HG03196 (cell line): Measurements from ENCODE around the gene CETN3.
"Not testable (repeated sequence)": the region's sequence is repeated elsewhere in the genome, so short reads cannot be mapped to it uniquely, and the experiment has no call there.

ENCODE experiments used
- ATAC-seq: cut with Tn5 transposase; IDR thresholded peaks from one replicate; pipeline ENCODE4 v1.9.1; 2021; ENCODE audit not compliant: unreplicated experiment

Gene CETN3

DNA sequence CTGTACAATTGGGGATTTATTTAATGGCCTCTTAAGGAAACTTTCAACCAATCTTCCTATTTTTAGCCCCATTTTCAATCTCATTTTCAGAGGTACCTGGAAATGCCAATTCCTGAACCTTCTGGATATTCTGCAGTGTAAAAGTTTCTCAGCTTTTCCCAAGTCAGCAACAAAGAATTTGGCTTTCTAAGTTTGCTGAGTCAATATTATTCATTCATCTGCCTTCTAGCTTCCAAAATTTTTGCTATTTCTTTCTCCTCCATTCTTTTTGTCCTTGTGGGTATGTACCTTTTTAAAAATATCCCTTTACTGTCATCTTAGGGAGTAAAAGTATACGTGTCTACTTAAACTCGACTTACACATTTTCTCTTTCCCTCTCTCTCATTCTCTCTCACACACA is 25.7 kb downstream of the CETN3 start:
- ATAC-seq: no peak

DNA sequence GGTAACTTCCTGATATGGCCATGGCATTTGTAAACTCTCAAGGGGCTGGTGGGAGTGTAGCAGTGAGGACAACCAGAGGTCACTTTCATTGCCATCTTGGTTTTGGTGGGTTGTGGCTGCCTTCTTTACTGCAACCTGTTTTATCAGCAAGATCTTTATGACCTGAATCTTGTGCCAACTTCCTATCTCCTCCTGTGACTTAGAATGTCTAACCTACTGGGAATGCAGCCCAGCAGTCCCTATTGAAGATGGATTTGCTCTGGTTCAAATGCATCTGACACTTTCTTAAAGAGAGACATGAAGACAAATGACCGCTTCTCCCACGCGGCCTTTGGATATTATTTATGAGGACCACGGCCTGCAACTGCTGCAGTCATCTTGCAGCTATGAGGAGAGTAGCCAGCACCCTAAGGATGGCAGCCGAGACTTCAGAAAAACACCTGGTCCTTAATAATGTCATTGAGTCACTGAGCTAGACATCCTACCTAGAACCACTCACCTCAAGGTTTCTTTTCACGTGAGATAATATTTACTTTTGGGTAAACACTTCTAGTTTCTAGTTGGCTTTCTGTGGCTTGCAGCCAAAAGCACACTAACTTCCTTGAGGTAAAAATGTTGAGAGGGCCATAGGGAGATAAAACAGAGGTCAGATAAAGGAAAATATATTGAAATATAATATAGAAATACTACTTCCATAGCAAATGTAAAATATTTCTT is 28.2 kb downstream of the CETN3 start:
- ATAC-seq: no peak

GRCh38 chr5:90379652-90380051 is 29.9 kb downstream of the CETN3 start:
- ATAC-seq: no peak

DNA sequence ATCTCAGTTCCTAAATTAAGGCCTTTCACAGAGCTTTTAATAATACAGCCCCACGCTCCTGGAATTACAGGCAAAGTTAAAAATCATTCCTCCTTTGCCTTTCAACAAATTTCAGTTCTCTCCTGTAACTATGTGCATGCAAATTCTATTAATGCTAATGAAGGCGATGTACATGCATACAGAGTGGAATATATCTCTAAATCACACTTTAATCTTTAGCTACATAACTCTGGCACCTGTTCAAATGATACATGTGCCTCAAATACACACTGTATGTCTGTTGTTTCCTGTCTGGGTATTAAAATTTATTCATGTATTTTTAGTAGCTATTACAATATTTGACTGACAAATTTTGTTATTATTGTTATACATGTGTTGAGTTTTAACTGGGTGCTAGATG is 30.8 kb downstream of the CETN3 start:
- ATAC-seq: no peak

- ATAC-seq: not testable (repeated sequence)
These were observed 38.3 kb downstream of the CETN3 start for GRCh38 chr5:90371269-90371668.

- ATAC-seq: peak; percentile 85
These were observed 40.9 kb downstream of the CETN3 start for GRCh38 chr5:90368454-90369246.

GRCh38 chr5:90367879-90368278 is 41.7 kb downstream of the CETN3 start:
- ATAC-seq: no peak

DNA sequence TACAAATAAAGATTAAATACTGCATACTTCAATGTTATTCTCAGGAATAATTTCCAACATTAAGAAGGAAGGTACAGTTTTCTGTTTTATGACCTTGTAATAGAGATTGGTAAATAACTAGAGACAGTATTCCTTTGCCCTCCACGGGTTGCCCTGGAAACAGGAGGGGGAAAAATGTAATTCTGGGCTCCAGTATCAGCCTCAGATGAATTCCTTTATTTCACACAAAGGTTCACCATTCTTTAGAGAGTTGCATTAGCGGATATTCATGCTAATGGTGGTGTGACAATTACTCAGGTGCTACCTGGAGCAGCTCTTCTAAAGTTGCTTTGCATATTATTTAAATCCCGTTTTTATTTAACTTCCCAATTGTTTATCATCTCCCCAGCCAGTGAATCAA is 42.6 kb downstream of the CETN3 start:
- ATAC-seq: no peak

DNA sequence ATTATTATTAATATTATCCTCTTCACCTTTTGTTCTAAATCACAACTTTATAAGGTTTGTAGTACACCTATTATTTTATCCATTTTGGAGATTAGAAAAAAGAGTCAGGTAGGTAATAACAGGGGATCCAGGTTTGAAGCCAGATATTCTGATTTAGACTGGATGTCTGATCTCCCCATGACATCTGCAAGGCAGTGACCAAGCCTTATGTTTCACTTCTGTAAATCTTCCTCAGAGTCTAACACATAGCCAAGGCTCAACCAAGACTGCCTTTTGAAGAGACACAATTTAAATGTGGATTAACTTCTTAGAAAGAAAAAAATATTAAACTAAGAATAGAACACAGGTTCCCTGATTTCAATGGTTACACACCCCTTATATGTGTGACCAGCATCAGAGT is 44.2 kb downstream of the CETN3 start:
- ATAC-seq: no peak

GRCh38 chr5:90359073-90359920 is 50.3 kb downstream of the CETN3 start:
- ATAC-seq: no peak

DNA sequence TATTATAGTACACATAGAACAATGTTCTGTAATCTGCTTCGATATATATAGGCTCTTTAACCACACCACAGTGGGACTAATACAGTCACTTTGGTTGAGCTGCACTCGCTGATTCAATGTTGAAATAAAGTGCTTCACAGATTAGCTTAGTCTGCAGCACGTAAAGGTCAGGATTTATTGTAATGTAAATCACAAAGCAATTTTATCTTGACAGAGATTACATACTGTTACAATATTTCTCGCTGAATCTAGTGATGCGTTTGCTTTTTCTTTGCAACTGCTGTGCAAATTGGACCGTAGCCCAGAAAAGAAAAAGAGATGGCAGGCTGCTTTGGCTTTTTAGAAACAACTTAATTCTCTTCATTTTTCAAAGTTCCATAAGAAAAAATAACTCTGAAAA is 52.9 kb downstream of the CETN3 start:
- no peak for ATAC-seq

DNA sequence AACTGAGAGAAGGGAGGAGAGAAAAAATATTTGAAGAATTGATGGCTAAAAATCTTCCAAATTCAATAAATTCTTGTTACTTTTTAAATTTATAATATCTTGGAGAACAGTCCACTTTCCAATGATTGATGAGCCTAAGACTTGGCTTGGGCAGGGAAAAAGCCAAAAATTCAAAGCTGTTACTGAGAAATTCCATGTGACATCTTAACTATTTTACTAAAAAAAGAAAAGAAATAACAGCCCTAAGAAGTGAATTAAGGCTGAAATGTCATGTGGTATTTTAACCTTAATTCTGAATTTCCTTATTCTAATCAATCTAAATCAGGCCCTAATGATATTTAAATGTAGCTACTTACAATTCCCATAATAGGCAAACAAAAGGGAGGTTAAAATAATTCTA is 53.4 kb downstream of the CETN3 start:
- ATAC-seq: no peak

- ATAC-seq: no peak
These were observed 53.9 kb downstream of the CETN3 start for GRCh38 chr5:90355635-90356034.

DNA sequence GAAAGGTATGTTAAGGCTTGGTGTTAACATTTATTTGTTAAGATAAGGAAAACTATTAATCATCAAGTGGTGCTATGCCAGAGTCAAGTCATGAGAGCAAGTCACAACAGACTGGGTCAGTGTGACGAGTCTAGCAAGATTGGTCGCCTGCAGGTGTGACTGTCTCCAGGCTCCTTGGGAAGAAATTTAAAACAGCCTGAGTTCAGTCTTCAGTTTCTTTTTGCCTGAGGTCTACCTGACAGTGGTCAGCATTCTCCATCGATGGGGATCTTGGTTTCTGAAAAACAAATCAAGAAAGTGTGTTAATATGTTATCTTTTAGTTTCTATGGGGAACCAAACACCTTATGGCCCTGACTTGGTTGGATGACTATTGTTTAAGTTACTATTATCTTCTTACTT is 56.3 kb downstream of the CETN3 start:
- peak; percentile 90 for ATAC-seq

GRCh38 chr5:90351101-90351500 is 58.5 kb downstream of the CETN3 start:
- no peak for ATAC-seq

- ATAC-seq: peak; percentile 80
These were observed 62.1 kb downstream of the CETN3 start for GRCh38 chr5:90347462-90347861.

GRCh38 chr5:90345684-90346083 is 63.9 kb downstream of the CETN3 start:
- ATAC-seq: no peak

DNA sequence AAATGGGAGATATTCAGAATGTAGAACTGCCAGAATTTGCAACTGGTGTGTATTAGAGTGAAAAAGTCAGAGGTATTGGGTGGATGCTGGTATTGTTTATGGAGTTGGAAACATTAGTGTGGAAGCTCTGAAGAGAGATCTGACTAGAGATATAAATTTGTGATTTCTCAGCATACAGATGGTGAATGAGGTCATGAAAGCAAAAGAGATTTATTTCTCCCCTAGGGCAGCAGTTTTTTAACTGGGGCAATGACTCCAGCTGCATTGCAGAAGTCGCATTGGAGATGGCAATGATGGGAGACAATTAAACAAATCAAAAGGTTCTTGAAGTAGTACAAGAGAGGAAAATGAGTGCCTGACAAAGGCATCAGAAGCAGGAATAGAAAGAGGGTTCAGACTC is 64.9 kb downstream of the CETN3 start:
- no peak for ATAC-seq

- ATAC-seq: not testable (repeated sequence)
These were observed 65.8 kb downstream of the CETN3 start for GRCh38 chr5:90343731-90344130.

DNA sequence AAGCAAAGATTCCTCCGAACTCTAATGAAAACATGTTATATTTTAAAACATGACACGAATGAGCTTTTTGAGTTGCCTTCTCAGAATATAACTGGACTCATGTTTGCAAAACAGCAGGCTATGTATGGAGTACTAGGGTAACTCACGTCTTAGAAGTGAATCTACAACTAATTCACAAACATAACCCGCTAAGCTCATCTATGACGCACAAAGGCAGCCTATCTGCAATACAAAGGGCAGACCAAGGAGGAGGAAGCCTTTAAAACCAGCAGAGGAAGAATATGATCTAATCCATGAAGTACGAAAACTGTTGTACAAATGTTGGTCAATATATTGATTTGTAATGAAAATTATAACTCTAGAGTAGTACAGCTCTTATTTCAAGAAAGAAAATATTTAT is 67.0 kb downstream of the CETN3 start:
- no peak for ATAC-seq
